GM20431 (cell line): ENCODE results near the gene PRICKLE3.
"Not testable (repeated sequence)": the region's sequence is repeated elsewhere in the genome, so short reads cannot be mapped to it uniquely, and the experiment has no call there.

Experiments
- in situ Hi-C: fragments of 300-500 bp; cut with MseI, MboI; formaldehyde crosslinking; loops from one replicate; pipeline ENCODE4 v1.15.0; 2020; ENCODE audit warnings: low sequenced_read_pairs; ENCODE audit not compliant: unreplicated experiment

PRICKLE3 gene

DNA sequence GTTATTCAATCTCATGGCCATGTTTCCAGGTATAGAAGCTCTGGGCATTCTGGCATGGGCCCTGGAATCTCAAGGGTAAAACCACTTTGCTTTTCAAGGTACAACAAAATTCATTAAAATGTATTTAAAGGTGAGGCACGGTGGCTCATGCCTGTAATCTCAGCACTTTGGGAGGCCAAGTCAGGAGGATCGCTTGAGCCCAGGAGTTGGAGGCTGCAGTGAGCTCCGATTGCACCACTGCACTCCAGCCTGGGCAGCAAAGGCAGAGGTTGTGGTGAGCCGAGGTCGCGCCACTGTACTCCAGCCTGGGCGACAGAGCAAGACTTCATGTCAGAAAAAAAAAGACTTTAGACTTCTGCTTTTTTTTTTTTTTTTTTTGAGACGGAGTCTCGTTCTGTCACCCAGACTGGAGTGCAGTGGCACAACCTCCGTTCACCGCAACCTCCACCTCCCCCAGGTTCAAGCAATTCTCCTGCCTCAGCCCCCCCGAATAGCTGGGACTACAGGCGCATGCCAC, 58.4 kb downstream of the PRICKLE3 start:
- in situ Hi-C loops, result not testable (repeated sequence)
